A549 treated with RU486 at 1 μM for 4 hours (cell line): ENCODE data around the gene ILF2. TPM values are rescaled to one million over a fixed set of nuclear protein-coding genes. Genes with fewer than 3 reads are reported as not detected.

Experiments used
- total RNA-seq: library from RNA; stranded (reverse); fragments of 200-300 nt; extraction: Qiagen RNA extraction; gene quantifications from 5 replicates; pipeline ENCODE4 v1.2.3, GENCODE V29; 2022; ENCODE audit warnings: low read depth

The ILF2 gene
- total RNA-seq = 261 to 313 TPM (median 282 TPM) in 5 replicates

GRCh38 chr1:153670859-153671627 is at the start of gene ILF2:
TSS of gene ILF2 (minus strand) at chr1:153670993. CDS start at chr1:153670922, 71 bp downstream.

GRCh38 chr1:153678519-153679336 is 7.9 kb upstream of the ILF2 start, which contains the start of gene NPR1:
TSS of gene NPR1 (plus strand) at chr1:153678688. CDS start at chr1:153679109, 421 bp downstream.

DNA sequence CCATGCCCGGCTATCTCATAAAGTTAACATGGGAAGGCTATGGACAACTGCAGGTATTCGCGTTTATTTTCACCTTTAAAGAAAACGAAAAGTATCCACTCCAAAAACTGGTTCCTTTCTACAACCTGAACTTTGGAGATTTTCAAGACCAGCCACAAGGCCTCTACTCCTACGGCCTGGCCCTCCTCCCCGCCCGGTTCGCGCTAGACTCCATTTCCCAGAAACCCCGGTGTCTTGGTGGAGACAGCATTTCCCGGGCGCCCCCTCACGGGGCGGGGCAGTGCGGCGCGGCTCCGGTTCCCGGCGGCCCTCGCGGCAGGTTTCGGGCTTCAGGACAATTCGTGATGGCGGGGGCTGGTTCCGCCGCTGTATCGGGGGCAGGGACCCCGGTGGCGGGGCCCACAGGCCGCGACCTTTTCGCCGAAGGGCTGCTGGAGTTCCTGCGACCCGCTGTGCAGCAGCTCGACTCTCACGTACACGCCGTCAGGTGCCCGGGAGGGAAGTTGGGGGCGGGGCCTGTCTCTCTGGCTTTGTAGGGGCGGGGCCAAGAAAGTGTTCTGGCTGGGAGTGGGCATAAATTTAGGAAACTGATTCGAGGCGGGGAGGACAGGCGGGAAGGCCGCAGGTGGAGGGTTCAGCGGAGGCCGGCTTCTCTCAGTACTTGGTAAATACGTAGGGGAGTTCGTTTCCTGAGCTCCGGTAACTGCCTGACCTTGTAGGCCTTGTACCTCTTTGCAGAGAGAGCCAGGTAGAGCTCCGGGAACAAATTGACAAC is 12.2 kb downstream of the ILF2 start, which contains the start of gene SNAPIN:
Gene SNAPIN (plus strand): TSS at position 304 of the 775 bp plus-strand sequence. CDS start 41 bp downstream, at position 345.

GRCh38 chr1:153633754-153634665 is 36.8 kb downstream of the ILF2 start, which contains the start of gene CHTOP:
TSS of gene CHTOP (plus strand) at chr1:153634066. CDS start at chr1:153636589, 2,523 bp downstream.

GRCh38 chr1:153627715-153628626 is 42.8 kb downstream of the ILF2 start, which contains the start of gene S100A1:
TSS of gene S100A1 (plus strand) at chr1:153628434. CDS start at chr1:153630522, 2,088 bp downstream.

GRCh38 chr1:153626904-153627714 is 43.7 kb downstream of the ILF2 start, which contains the start of gene S100A13:
TSS of gene S100A13 (minus strand) at chr1:153627505. CDS start at chr1:153626472, 1,033 bp downstream.

GRCh38 chr1:153616144-153616916 is 54.5 kb downstream of the ILF2 start, which contains the start of gene S100A14:
TSS of gene S100A14 (minus strand) at chr1:153616325. CDS start at chr1:153615858, 467 bp downstream.

GRCh38 chr1:153612755-153613331 is 58.0 kb downstream of the ILF2 start, which contains the start of gene S100A16:
TSS of gene S100A16 (minus strand) at chr1:153613137. CDS start at chr1:153608151, 4,986 bp downstream.

Other genes starting within 250 kb of the ILF2 start
- gene S100A7, start 210.3 kb downstream of the ILF2 start, total RNA-seq = not detected in 5 replicates
- 3,071 to 3,604 TPM (median 3,274 TPM) in 5 replicates for gene S100A6, start 135.0 kb downstream of the ILF2 start, total RNA-seq
- 0.42 to 1.1 TPM (median 0.57 TPM) in 5 replicates for gene S100A5, start 130.1 kb downstream of the ILF2 start, total RNA-seq
- gene S100A4, start 125.2 kb downstream of the ILF2 start, total RNA-seq = 1,522 to 1,903 TPM (median 1,710 TPM) in 5 replicates
- gene S100A3, start 121.7 kb downstream of the ILF2 start, total RNA-seq = 85.7 to 107 TPM (median 98.6 TPM) in 5 replicates
- 17.0 to 31.3 TPM (median 24.8 TPM) in 5 replicates for gene S100A2, start 105.1 kb downstream of the ILF2 start, total RNA-seq
- gene S100A16, start 57.9 kb downstream of the ILF2 start, total RNA-seq = 415 to 520 TPM (median 478 TPM) in 5 replicates
- 0.28 to 0.73 TPM (median 0.45 TPM) in 5 replicates for gene S100A14, start 54.7 kb downstream of the ILF2 start, total RNA-seq
- gene S100A13, start 43.5 kb downstream of the ILF2 start, total RNA-seq = 153 to 185 TPM (median 171 TPM) in 5 replicates
- gene S100A1, start 42.6 kb downstream of the ILF2 start, total RNA-seq = 0.48 to 1.1 TPM (median 0.76 TPM) in 4 of 5 replicates, not detected in the other
- 66.4 to 82.5 TPM (median 76.1 TPM) in 5 replicates for gene CHTOP, start 36.9 kb downstream of the ILF2 start, total RNA-seq
- 53.9 to 63.9 TPM (median 56.8 TPM) in 5 replicates for gene SNAPIN, start 12.3 kb downstream of the ILF2 start, total RNA-seq
- gene NPR1, start 7.7 kb upstream of the ILF2 start, total RNA-seq = 0.77 to 1.2 TPM (median 0.97 TPM) in 5 replicates
- 14.1 to 20.4 TPM (median 17.7 TPM) in 5 replicates for gene INTS3, start 57.1 kb upstream of the ILF2 start, total RNA-seq
- 0.39 to 1.7 TPM (median 0.92 TPM) in 5 replicates for gene SLC27A3, start 104.4 kb upstream of the ILF2 start, total RNA-seq